Astrocyte (in vitro differentiated cells and primary cell): ENCODE data around the gene USP40. TPM values are rescaled to one million over a fixed set of nuclear protein-coding genes. Genes with fewer than 3 reads are reported as not detected.

Source experiments
- DNase-seq: peaks from one replicate; pipeline ENCODE4 v3.0.0-alpha.2; 2010; ENCODE audit warnings: low read depth
- FAIRE-seq: peaks from 2 replicates; lab custom pipeline; 2011; peaks lifted over from hg19 to GRCh38; lab: Jason Lieb, UNC
- H2AFZ ChIP-seq: 2 replicates; pipeline ENCODE4 v1.6.0; 2012; ENCODE audit warnings: low read depth, low read length, inconsistent platforms
- H3K27ac ChIP-seq: 2 replicates; pipeline ENCODE4 v1.5.1; 2011; ENCODE audit warnings: low read depth, low read length, inconsistent platforms
- H3K27me3 ChIP-seq: 2 replicates; pipeline ENCODE4 v1.6.0; 2011; ENCODE audit warnings: low read length, inconsistent platforms; ENCODE audit not compliant: insufficient read depth
- H3K36me3 ChIP-seq: 2 replicates; pipeline ENCODE4 v1.5.1; 2011; ENCODE audit warnings: low read length, inconsistent platforms; ENCODE audit not compliant: insufficient read depth
- H3K4me1 ChIP-seq: 2 replicates; pipeline ENCODE4 v1.5.1; 2011; ENCODE audit warnings: low read length, inconsistent platforms; ENCODE audit not compliant: insufficient read depth
- H3K4me2 ChIP-seq: 2 replicates; pipeline ENCODE4 v1.6.0; 2012; ENCODE audit warnings: low read length, inconsistent platforms
- H3K4me3 ChIP-seq: 2 replicates; pipeline ENCODE4 v1.5.1; 2011; ENCODE audit warnings: low read depth, mild to moderate bottlenecking, low read length, inconsistent platforms; ENCODE audit not compliant: insufficient read depth
- H3K79me2 ChIP-seq: 2 replicates; pipeline ENCODE4 v1.6.0; 2012; ENCODE audit warnings: mild to moderate bottlenecking, low read length, inconsistent platforms; ENCODE audit not compliant: insufficient read depth
- H3K9ac ChIP-seq: 2 replicates; pipeline ENCODE4 v1.6.0; 2012; ENCODE audit warnings: mild to moderate bottlenecking, low read length, inconsistent platforms
- H3K9me3 ChIP-seq: 2 replicates; pipeline ENCODE4 v1.5.1; 2012; ENCODE audit warnings: low read depth, mild to moderate bottlenecking, low read length, inconsistent platforms; ENCODE audit not compliant: insufficient read depth
- H4K20me1 ChIP-seq: 2 replicates; pipeline ENCODE4 v1.6.0; 2012; ENCODE audit warnings: low read length, inconsistent platforms; ENCODE audit not compliant: insufficient read depth
- H3K27ac Mint-ChIP-seq: one replicate; pipeline ENCODE4 v1.8.0; 2021; ENCODE audit warnings: mild to moderate bottlenecking, mixed read lengths; ENCODE audit not compliant: unreplicated experiment
- H3K27me3 Mint-ChIP-seq: one replicate; pipeline ENCODE4 v1.8.0; 2021; ENCODE audit warnings: low read depth, mixed read lengths; ENCODE audit not compliant: unreplicated experiment
- H3K36me3 Mint-ChIP-seq: one replicate; pipeline ENCODE4 v1.8.0; 2021; ENCODE audit warnings: low read depth, mixed read lengths; ENCODE audit not compliant: unreplicated experiment
- H3K4me1 Mint-ChIP-seq: one replicate; pipeline ENCODE4 v1.8.0; 2021; ENCODE audit warnings: low read depth, mixed read lengths; ENCODE audit not compliant: unreplicated experiment
- H3K4me3 Mint-ChIP-seq: one replicate; pipeline ENCODE4 v1.8.0; 2021; ENCODE audit warnings: mild to moderate bottlenecking, moderate library complexity, mixed read lengths; ENCODE audit not compliant: unreplicated experiment
- H3K9me3 Mint-ChIP-seq: one replicate; pipeline ENCODE4 v1.8.0; 2021; ENCODE audit warnings: mild to moderate bottlenecking, mixed read lengths; ENCODE audit not compliant: unreplicated experiment
- EZH2 ChIP-seq: IDR thresholded peaks from 2 replicates; pipeline ENCODE4 v1.6.1; 2012; ENCODE audit warnings: mild to moderate bottlenecking, low read length, inconsistent platforms; ENCODE audit not compliant: insufficient read depth
- total RNA-seq: library from RNA; stranded (reverse); gene quantifications from 2 replicates; pipeline ENCODE4 v1.2.1, GENCODE V29; 2021
- TF ChIP-seq, protein P1 (sequence below): IDR thresholded peaks from 2 replicates; pipeline ENCODE4 v1.5.1; 2011; ENCODE audit warnings: low read depth, mild to moderate bottlenecking, inconsistent platforms, low read length, moderate library complexity; ENCODE audit not compliant: insufficient read depth

The USP40 gene
- total RNA-seq, 1 donor from 2014 or later = 25.4 TPM

DNA sequence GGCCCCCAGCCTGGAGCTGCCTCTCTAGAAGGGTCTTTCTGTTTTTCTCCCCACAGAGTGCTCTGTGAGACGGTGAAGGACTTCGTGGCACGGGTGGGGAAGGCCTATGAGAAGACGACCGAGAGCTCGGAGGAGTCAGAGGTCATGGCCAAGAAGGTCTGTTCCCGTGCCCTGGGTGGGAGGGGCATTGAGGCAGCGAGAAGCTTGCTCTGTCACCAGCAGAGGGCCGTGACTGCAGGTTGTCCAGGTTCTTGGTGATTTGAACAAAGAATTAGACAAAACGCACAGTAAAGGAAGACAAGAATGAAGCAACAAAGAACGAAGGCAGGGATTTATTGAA is 118.4 kb downstream of the USP40 start:
- Histone ChIP-seq H2AFZ (no peak overlapping the region), H3K27me3 (no peaks in the 10 kb centered on the region), H3K4me2 (no peak overlapping the region), H3K4me1 (no peaks in the 10 kb centered on the region), H4K20me1 (no peaks in the 10 kb centered on the region), H3K4me3 (no peak overlapping the region), H3K27ac (no peak overlapping the region), H3K79me2 (no peaks in the 10 kb centered on the region), H3K36me3 (peaks cover 3% of the 10 kb centered on the region), H3K9ac (no peak overlapping the region), H3K9me3 (no peaks in the 10 kb centered on the region)
- Mint-ChIP-seq H3K9me3 (no peaks in the 10 kb centered on the region), H3K27me3 (peaks cover 1% of the 10 kb centered on the region), H3K4me3 (no peak overlapping the region), H3K27ac (no peak overlapping the region), H3K4me1 (no peaks in the 10 kb centered on the region), H3K36me3 (peaks cover 11% of the 10 kb centered on the region)
- DNase-seq = no peak
- no peak for FAIRE-seq
- no peak for TF ChIP-seq EZH2
- TF ChIP-seq, protein P1, sequence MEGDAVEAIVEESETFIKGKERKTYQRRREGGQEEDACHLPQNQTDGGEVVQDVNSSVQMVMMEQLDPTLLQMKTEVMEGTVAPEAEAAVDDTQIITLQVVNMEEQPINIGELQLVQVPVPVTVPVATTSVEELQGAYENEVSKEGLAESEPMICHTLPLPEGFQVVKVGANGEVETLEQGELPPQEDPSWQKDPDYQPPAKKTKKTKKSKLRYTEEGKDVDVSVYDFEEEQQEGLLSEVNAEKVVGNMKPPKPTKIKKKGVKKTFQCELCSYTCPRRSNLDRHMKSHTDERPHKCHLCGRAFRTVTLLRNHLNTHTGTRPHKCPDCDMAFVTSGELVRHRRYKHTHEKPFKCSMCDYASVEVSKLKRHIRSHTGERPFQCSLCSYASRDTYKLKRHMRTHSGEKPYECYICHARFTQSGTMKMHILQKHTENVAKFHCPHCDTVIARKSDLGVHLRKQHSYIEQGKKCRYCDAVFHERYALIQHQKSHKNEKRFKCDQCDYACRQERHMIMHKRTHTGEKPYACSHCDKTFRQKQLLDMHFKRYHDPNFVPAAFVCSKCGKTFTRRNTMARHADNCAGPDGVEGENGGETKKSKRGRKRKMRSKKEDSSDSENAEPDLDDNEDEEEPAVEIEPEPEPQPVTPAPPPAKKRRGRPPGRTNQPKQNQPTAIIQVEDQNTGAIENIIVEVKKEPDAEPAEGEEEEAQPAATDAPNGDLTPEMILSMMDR = peak; percentile 28

GRCh38 chr2:233447506-233448219 is 118.9 kb downstream of the USP40 start:
- H3K27ac Mint-ChIP-seq = no peak overlapping the region
- no peaks in the 10 kb centered on the region for H3K4me1 Mint-ChIP-seq
- Histone ChIP-seq H2AFZ (no peak overlapping the region), H3K4me3 (no peak overlapping the region), H3K9me3 (no peaks in the 10 kb centered on the region), H3K27me3 (no peaks in the 10 kb centered on the region), H3K9ac (no peak overlapping the region), H3K27ac (no peak overlapping the region), H3K36me3 (peaks cover 3% of the 10 kb centered on the region), H3K79me2 (no peaks in the 10 kb centered on the region), H4K20me1 (no peaks in the 10 kb centered on the region), H3K4me2 (no peak overlapping the region), H3K4me1 (no peaks in the 10 kb centered on the region)
- TF ChIP-seq EZH2 = no peak
- TF ChIP-seq, protein P1 = no peak
- peaks cover 1% of the 10 kb centered on the region for H3K27me3 Mint-ChIP-seq
- no peak overlapping the region for H3K4me3 Mint-ChIP-seq
- peaks cover 11% of the 10 kb centered on the region for H3K36me3 Mint-ChIP-seq
- no peak for FAIRE-seq
- DNase-seq = no peak
- H3K9me3 Mint-ChIP-seq = no peaks in the 10 kb centered on the region

DNA sequence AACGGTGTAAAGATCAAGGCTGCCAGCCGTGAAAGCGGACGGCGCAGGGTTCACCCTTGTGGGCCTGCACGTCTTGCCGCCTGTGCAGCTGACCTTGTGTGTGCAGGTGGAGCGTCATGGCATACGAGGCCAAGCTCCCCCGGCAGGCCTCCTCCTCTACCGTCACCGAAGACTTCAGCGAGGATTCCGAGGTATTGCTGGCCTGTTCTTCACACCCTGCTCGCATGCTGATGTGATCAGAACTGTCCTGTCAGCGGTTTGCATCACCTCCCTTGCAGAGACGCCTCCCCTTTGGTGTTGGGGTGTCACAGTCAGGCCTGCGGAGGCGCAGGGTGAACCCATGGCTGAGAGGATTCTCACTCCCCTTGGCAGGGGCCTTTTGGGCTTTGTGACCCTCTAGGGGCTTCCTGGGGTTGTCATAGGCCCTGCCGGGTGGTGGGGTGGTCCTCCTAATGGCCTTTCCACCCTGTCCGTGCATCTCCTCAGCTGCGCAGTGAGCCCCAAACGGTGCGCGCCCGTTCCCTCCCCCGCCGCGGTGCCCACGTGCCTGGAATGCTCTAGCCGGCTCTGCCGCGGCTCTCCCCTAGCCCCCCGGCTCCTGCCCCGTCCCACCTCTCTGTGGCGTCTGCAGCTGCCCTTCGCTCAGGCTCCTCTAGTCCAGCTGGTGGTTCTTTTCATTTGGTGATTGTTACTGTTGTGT is 119.8 kb downstream of the USP40 start:
- TF ChIP-seq, protein P1 = no peak
- no peak for TF ChIP-seq EZH2
- H3K4me1 Mint-ChIP-seq = no peaks in the 10 kb centered on the region
- Histone ChIP-seq H3K79me2 (no peaks in the 10 kb centered on the region), H4K20me1 (no peaks in the 10 kb centered on the region), H3K4me1 (no peaks in the 10 kb centered on the region), H3K9me3 (no peaks in the 10 kb centered on the region), H3K4me2 (no peak overlapping the region), H3K36me3 (peaks cover 3% of the 10 kb centered on the region), H3K9ac (no peak overlapping the region), H3K4me3 (no peak overlapping the region), H2AFZ (no peak overlapping the region), H3K27ac (no peak overlapping the region), H3K27me3 (no peaks in the 10 kb centered on the region)
- no peaks in the 10 kb centered on the region for H3K9me3 Mint-ChIP-seq
- peaks cover 1% of the 10 kb centered on the region for H3K27me3 Mint-ChIP-seq
- no peak for FAIRE-seq
- peak overlapping the region; percentile 5 for H3K27ac Mint-ChIP-seq
- H3K4me3 Mint-ChIP-seq = no peak overlapping the region
- no peak for DNase-seq
- H3K36me3 Mint-ChIP-seq = peaks cover 11% of the 10 kb centered on the region
